ENCODE data around the gene FBXW5. TPM values are rescaled to one million over a fixed set of nuclear protein-coding genes. Genes with fewer than 3 reads are reported as not detected.

The FBXW5 gene, protein sequence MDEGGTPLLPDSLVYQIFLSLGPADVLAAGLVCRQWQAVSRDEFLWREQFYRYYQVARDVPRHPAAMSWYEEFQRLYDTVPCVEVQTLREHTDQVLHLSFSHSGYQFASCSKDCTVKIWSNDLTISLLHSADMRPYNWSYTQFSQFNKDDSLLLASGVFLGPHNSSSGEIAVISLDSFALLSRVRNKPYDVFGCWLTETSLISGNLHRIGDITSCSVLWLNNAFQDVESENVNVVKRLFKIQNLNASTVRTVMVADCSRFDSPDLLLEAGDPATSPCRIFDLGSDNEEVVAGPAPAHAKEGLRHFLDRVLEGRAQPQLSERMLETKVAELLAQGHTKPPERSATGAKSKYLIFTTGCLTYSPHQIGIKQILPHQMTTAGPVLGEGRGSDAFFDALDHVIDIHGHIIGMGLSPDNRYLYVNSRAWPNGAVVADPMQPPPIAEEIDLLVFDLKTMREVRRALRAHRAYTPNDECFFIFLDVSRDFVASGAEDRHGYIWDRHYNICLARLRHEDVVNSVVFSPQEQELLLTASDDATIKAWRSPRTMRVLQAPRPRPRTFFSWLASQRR
- 116 TPM for total RNA-seq (2013)
- polyA plus RNA-seq, result 100 to 1,000 TPM in 1 of 3 donors, 10 to 100 TPM in 2; 85.3 to 117 (median 92.7) TPM
- polyA minus RNA-seq, result 135 and 193 TPM in 2 replicates
- 49.4 to 113 (median 75.8) reads per million in 11 experiments for total RNA-seq

DNA sequence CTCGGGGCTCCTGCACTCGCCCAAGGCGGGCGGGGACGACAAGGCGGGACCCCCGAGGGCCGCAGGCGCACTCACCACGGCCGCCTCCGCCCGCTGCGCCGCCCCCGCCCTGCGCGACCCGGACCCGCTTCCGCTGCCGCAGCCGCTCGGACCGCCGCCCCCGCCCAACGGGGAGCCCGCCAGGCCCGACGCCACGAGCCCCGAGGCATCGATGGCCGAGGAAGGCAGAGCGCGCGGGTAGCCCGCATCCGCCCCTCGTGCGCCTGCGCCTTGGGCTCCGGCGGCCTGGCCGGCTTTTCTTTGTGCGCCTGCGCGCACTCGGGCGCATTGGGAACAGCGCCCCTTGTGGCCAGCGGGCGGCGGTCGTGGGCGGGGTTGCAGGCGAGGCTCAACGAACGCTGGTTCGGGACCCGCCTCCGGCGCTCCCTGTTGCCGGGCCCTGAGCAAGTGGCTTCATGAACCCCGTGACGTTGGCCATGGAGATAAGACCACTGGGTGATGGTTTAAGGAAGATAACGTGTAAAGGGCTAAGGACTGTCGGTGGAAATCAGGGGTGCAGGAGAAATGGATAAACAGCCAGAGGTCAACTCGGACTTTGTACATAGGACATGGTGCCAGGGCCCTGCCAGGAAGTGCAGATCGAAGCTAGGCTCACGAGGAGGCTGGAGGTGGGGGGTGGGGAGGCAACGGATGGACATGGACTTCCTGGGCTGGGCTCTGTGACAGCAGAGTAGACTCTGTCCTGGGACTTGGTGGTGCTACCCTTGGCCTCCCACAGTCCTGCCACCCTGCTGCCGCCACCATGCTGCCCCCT lies at the start of gene FBXW5, which contains the start of gene C8G:
Gene FBXW5 (minus strand): TSS at position 220 of the 814 bp plus-strand sequence. CDS start 655 bp downstream, outside the sequence.
Gene C8G (plus strand): TSS at position 725 of the 814 bp plus-strand sequence. CDS start 78 bp downstream, at position 803.
- H2AFZ ChIP-seq (ENCODE audit: insufficient read depth, low read depth, low read length, poor library complexity, severe bottlenecking), result peak within 1 kb of the TSS; percentile 43
- peak within 1 kb of the TSS; percentile 80 for H3K9ac ChIP-seq (ENCODE audit: insufficient read depth, low read length, poor library complexity, severe bottlenecking)
- H4K20me1 ChIP-seq (ENCODE audit: insufficient read depth, low read length), result peaks cover 42% of the 10 kb centered on the region
- intact Hi-C loops (cut with micrococcal nuclease), result loop anchor here (2.0 to 10.0 kb wide), 4 partner anchors 58 to 140 kb away; partner anchors contain the start of genes AJM1 (in 1 of the 2), FUT7 (in 1 of the 2), PHPT1 (in 1 of the 2) and RABL6 (in 1 of the 2)
- Mint-ChIP-seq H3K9me3 (no peaks in the 10 kb centered on the region), H3K27me3 (ENCODE audit: low read depth in 3 of 3) (peaks cover 0 to 6% (median 4%) of the 10 kb centered on the region in 3 donors), H3K36me3 (peaks cover 19 to 36% of the 10 kb centered on the region in 2 donors), H3K4me1 (peaks cover 13% of the 10 kb centered on the region), H3K4me3 (peak within 1 kb of the TSS; percentile 73 to 83), H3K27ac (peak within 1 kb of the TSS in 6 of 7 donors; percentile 31 to 77 (median 60))
- peak within 1 kb of the TSS; percentile 93 for H3K4me2 ChIP-seq (replicated peaks; ENCODE audit: extremely low read depth, low read length, poor library complexity, severe bottlenecking)
- DNase-seq, result peak; percentile 90 to 92 (median 91)
- H3K27ac ChIP-seq (ENCODE audit: low read depth in 1 of 2, low read length in 2 of 2), result peak within 1 kb of the TSS; percentile 47 to 80
- H3K9me3 ChIP-seq (replicated peaks in 1 of 2; ENCODE audit: control insufficient read depth in 1 of 2, insufficient read depth in 1 of 2, low read length in 2 of 2), result no peaks in the 10 kb centered on the region
- H3K79me2 ChIP-seq (ENCODE audit: insufficient read depth, low read length), result peaks cover 20% of the 10 kb centered on the region
- H3K4me3 ChIP-seq (replicated peaks in 1 of 3; ENCODE audit: low read depth in 2 of 3, low read length in 3 of 3), result peak within 1 kb of the TSS; percentile 79 to 86 (median 79)
- no peaks in the 10 kb centered on the region for H3K27me3 ChIP-seq (ENCODE audit: control insufficient read depth in 2 of 2, insufficient read depth in 2 of 2, low read length in 2 of 2)
- peaks cover 19 to 32% of the 10 kb centered on the region in 2 donors for H3K4me1 ChIP-seq (ENCODE audit: control insufficient read depth in 1 of 2, insufficient read depth in 2 of 2, low read length in 2 of 2)
- TF ChIP-seq, protein P1, sequence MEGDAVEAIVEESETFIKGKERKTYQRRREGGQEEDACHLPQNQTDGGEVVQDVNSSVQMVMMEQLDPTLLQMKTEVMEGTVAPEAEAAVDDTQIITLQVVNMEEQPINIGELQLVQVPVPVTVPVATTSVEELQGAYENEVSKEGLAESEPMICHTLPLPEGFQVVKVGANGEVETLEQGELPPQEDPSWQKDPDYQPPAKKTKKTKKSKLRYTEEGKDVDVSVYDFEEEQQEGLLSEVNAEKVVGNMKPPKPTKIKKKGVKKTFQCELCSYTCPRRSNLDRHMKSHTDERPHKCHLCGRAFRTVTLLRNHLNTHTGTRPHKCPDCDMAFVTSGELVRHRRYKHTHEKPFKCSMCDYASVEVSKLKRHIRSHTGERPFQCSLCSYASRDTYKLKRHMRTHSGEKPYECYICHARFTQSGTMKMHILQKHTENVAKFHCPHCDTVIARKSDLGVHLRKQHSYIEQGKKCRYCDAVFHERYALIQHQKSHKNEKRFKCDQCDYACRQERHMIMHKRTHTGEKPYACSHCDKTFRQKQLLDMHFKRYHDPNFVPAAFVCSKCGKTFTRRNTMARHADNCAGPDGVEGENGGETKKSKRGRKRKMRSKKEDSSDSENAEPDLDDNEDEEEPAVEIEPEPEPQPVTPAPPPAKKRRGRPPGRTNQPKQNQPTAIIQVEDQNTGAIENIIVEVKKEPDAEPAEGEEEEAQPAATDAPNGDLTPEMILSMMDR (IDR thresholded peaks at IDR 0.05), result peak; percentile 97
- whole genome bisulfite sequencing (ENCODE audit: insufficient coverage), result 3% methylated on average over 72 of the region's 74 CpGs
- peaks cover 33 to 35% of the 10 kb centered on the region in 2 donors for H3K36me3 ChIP-seq (replicated peaks in 1 of 2; ENCODE audit: control insufficient read depth in 1 of 2, insufficient read depth in 2 of 2, low read length in 2 of 2)
